GM19043 (cell line): ENCODE data around the gene IRF2BP1.

Source experiments
- ATAC-seq: cut with Tn5 transposase; IDR thresholded peaks from one replicate; pipeline ENCODE4 v1.9.1; 2021; ENCODE audit warnings: low read depth; ENCODE audit not compliant: unreplicated experiment

IRF2BP1 gene, protein sequence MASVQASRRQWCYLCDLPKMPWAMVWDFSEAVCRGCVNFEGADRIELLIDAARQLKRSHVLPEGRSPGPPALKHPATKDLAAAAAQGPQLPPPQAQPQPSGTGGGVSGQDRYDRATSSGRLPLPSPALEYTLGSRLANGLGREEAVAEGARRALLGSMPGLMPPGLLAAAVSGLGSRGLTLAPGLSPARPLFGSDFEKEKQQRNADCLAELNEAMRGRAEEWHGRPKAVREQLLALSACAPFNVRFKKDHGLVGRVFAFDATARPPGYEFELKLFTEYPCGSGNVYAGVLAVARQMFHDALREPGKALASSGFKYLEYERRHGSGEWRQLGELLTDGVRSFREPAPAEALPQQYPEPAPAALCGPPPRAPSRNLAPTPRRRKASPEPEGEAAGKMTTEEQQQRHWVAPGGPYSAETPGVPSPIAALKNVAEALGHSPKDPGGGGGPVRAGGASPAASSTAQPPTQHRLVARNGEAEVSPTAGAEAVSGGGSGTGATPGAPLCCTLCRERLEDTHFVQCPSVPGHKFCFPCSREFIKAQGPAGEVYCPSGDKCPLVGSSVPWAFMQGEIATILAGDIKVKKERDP

DNA sequence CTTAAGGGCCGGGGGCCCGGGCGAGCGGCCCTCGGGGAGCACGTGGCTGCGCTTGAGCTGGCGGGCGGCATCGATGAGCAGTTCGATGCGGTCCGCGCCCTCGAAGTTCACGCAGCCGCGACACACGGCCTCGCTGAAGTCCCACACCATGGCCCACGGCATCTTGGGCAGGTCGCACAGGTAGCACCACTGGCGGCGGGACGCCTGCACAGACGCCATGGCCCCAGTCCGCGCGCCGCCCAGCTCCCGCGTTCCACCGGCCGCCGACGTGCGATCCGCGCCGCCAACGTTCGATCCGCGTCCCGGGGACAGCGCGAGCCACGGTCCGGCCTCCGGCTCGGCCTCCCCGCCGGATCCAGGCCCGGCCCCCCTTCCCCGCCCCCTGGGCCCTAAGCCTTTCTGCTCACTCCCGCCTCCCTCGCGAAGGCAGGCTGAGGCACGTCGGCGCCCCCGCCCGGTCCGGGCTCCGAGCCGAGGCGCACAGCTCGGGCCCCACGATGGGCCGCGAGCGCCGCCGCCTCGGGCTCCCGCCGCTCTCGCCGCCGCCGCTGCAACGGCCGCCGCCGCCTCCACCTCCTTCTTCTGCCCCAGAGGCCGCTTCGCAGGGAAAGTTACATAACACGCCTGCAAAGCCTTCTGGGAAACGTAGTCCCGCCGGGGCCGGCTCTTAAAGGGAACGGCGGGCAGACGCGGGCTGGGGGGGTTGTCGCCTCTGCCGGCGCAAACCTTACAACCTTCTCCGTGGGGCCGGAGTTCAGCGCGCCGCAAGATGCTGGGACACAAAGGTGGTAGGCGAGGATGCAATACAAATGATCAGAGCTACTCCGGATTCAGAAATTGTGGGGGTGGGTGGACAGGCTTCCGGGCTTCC lies at the start of gene IRF2BP1:
IRF2BP1 (minus strand) TSS at position 586 of the 871 bp plus-strand sequence; CDS start at position 219, 367 bp downstream.
- ATAC-seq = peak; percentile 42

DNA sequence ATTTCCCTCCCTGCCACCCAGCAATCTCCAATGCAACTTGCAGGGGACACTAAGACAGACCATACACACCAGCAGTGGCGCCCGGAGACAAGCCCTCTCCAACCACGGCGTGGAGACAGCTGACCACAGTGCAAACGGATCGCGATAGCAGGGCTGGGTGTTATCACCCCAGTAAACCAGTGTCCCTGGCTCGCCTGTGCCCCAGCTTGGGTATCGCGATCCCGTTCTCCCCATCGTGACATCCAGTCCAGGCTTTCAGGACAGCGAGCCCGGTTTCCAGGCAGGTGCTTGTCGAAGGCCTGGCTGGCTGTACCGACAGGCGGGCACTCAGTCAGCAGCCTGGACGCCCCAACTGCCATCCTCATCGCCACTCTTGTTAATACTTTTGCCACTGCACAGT lies 49.3 kb upstream of the IRF2BP1 start:
- ATAC-seq = no peak

DNA sequence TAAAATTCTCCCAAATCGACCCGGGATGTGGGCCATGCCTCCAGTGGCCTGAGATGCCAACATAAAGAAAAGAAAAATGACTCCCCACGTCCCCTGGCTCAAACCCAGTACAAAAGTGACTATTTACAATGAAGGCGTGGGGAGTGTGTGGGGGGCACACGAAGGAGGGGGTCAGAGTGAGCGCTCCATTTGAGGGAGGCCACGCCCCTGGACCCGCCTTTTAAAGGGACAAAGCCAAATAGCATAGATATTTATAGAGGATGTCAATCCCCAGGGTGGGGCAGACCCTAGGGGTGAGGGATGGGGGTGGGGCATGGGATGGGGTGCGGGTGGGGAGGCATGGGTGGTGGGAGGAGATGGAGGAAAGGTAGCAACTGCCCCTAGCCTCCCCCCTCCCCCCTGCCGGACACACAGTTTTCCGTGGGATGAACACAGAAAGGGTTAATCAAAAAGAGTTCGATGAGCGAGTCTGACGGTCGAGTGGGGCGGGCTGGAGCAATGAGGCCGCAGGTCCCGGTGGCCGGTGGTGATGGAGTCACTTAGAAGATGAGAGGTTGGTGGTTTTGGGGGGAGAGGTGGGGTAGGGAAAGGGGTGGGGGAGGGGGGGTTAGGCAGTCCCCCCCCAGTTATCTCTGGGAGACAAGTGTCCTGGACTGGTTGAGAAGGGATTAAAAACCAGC lies 48.8 kb upstream of the IRF2BP1 start:
- no peak for ATAC-seq

DNA sequence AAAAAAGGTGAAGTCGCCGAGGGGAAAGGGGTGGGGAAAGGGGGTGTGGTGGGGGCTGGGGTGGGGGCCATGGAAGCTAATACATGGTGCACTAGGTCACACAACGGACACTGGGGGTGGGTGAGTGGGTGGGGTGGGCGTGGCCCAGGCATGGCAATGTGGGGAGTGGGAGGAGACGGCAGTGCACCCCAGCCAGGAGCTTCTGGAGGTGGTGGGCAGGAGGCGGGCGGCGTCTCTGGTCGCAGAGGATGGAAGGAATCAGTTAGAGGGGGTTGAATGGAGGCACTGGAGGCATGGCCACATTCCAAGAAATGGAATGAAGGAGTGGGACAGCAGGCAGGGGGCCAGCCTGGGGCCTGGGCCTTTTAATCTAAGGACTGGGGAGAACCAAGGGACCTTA lies 47.8 kb upstream of the IRF2BP1 start:
- no peak for ATAC-seq

DNA sequence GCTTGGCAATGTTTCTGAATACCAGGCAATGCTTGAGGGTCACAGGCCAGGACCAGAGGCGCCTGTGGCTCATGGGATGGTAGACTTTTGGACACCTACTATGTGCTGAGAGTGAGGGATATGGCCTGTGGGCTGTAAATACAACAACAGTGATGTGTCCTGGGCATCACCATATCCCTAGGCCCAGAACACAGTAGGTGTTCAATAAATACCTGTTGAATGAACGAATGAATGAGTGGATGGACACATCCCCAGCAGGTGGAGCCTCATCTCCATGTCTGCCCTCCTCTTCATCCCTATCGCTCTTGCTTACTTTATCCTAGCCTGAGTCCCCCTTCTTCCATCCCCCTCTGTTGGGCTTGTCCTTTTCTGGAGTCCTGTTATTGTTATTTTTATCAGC lies 45.1 kb upstream of the IRF2BP1 start:
- ATAC-seq = no peak

DNA sequence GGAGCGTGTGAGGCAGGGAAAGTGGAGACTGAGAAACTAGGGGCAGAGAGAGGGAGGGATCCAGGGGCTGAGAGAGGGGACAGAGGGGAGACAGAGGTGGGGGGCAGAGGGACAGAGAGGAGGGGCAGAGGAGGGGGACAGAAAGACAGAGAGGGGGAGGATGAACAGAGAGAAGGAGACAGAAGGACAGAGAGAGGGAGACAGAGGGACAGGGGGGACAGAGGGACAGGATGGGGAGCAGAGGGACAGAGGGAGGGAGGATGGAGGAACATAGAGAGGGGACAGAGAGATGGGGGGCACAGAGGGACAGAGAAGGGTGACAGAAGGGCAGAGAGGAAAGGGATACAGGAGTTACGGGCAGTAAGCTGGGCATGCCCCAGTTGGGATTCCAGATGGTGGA lies 43.3 kb upstream of the IRF2BP1 start:
- no peak for ATAC-seq

DNA sequence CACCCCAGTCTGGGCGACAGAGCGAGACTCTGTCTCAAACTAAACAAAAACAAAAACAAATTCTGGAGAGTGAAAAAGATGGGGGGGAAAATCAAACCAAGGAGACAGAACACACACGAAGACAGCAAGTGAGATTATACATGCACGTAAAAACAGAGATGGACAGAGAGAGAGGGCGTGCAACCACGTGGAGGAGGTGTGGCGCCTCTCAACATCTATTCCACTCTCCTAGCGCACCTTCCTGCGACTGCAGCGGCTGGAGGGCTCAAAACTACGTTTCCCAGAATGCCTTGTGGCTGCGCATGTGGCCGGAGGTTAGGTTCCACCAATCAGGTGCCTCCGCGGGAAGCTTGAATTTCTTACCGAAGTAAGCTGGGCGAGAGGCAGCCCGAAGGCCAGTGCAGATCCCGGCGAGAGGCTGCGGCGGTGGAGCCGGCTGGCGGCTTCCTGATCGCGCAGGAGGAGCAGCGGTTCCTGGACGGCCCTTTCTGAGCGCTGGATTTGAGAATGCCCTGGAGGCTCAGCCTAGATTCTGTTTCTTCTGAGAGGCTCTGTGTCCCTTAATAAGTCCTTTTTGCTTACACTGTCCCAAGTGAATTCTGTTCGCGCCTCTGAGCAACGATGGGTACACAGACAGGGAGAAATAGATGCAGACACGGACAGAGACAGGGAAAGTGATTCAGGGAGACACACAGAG lies 41.8 kb upstream of the IRF2BP1 start:
- ATAC-seq = peak; percentile 59

DNA sequence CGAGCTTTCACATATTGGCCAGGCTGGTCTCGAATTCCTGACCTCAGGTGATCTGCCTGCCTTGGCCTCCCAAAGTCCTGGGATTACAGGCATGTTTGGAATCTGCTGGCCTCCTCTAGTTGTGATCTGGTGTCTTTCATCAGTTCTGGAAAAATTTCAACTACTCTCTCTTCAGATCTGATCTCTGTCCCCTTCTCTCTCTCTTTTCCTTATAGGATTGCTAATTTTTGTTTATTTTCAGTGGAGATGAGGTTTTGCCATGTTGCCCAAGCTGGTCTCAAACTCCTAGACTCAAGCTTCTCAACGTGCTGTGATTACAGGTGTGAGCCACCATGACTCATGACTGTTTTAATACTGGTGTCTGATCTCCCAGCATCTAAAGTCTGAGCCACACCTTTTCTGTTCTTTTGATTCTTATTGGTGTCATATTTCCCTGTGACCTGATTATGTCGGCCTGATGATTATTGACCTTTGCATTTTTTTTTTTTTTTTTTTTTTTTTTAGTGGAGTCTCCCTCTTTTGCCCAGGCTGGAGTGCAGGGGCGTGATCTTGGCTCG lies 39.0 kb upstream of the IRF2BP1 start:
- no peak for ATAC-seq

DNA sequence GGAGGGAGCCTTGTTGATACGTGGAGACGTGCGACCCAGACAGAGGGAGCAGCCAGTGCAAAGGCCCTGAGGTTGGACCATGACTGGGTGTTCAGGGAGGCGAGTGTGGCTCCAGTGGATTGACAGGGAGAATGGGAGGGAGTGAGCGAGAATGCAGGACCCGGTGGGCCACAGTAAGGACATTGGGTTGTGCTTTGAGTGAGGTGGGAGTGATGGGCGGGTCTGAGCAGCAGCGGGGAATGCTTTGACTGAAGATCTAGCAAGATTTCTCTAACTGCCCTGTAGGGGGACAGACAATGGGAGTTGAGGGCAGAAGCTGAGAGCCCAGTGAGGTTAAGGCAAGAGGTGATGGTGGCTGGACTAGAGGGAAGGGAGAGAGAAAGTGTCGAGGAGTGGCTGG lies 36.3 kb upstream of the IRF2BP1 start:
- ATAC-seq = no peak

DNA sequence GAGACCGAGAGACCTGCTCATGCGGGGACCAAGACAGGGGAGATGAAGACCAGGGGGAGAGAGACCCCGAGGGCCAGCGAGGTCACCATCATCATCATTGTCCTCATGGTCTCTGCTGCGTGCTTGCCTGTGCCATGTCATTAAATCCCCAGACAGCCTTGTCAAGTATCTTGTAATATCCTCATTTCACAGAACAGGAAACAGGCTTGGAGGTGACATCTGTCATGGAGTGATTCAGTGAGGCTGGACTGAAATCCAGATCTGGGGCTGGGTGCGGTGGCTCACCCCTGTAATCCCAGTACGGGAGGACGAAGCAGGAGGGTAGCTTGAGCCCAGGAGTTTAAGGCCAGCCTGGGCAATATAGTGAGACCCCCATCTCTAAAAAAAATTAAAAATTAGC lies 34.5 kb upstream of the IRF2BP1 start:
- ATAC-seq = no peak

DNA sequence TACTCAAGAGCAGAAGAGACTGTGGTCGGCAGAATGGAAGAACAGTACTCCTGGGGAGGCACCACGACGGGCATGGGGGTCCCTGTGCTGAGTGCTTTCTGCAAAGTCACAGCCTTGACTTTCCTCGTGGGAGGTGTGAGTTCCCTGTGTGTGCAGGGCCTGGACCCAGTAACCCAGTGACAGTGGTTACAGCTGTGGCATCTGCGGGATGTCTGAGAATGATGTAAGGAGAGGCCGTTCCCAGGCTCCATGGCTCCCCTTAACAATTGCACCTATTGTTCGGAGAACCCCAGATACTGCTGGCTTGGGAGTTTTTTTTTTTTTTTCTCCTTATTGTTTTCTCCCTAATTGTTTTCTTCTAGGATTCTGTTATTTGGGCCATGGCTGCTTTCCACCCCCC lies 33.7 kb upstream of the IRF2BP1 start:
- no peak for ATAC-seq

DNA sequence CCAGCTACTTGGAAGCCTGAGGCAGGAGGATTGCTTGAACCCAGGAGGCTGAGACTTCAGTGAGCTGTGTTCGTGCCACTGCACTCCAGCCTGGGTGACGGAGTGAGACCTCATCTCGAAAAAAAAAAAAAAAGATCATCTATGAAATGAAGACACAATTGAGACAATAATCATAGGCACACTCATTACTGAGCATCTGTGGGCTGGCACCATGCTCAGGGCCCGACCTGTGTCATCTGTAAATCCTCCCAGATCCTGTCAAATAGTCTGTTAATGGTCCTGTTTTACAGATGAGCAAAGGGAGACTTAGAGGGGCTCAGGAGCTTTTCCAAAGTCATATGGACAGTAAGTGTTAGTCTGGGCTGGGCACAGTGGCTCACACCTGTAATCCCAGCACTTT lies 32.8 kb upstream of the IRF2BP1 start:
- no peak for ATAC-seq

DNA sequence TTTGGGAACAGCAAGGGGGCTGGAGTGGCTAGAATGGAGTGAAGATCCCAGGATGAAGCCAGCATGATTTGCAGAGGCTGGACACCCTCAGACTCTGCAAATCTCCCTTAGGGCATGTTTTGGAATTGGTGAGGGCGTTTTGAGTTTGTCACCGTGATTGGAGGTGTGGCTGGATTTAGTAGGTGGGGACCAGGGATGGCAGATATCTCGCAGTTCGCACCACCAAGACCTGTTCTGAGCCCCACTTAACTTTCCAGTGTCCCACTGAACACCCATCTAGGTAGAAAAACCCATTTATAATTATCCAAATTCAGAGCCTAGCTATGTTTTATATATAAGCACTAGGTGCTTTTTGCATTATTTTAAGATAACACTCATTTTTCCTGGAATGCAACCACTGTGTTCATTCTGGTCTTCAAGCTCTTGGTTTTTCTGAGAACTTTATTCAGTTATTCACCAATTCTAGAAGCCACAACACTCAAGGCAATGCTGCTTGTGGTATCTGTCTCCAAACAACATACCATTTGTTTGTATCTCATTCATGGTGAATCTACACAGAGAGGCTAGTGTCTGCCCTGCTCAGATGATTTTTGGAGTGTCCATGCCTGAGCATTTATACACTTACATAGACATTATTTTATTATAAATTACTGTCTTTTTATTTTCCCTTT lies 31.6 kb upstream of the IRF2BP1 start:
- ATAC-seq = no peak

DNA sequence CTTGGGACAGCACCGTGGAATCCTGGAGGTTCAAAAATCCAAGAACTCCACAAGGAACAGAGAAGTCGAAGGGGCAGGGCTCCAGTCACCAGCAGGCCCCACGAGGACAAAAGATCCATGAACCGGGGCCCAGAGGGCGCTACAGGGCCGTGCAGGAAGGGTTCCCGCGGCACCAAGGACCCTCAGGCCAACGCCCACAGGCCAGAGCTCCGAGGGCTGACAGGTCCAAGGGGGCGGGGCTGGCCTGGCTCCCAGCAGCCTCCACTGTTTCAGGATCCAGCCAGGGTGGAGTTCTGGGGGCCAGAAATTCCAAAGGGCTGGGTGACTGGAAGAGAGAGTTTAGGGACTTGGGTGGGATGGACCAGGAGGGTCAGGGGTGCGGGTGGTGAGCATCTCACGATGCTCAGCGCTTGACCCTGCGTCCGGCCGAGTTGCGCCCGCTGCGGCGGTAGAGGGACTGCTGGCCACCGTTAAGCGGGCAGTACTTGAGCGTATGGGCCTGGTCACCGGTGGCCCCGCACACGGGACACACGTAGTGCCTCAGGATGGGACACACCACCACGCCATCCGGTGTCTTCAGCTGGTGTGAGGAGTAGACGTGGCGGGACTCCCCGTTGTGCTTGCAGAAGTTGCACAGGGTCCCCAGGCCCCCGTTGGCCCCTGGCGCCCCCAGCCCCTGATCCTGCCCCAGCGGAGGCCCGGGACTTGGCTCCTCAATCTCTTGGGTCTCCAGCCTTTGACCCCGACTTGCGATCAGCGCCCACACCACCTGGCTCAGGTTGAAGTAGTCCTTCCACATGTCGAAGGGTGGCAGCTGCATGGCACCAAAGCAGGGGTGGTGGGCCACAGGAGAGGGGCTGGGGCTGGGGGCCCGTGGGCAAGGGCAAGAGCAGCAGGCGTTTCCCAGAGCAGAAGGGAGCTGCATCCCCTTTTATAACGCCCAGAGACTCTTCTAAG lies 28.2 kb upstream of the IRF2BP1 start, which contains the start of gene NANOS2:
NANOS2 (minus strand) TSS at position 905 of the 957 bp plus-strand sequence; CDS start at position 820, 85 bp downstream.
- ATAC-seq = no peak

DNA sequence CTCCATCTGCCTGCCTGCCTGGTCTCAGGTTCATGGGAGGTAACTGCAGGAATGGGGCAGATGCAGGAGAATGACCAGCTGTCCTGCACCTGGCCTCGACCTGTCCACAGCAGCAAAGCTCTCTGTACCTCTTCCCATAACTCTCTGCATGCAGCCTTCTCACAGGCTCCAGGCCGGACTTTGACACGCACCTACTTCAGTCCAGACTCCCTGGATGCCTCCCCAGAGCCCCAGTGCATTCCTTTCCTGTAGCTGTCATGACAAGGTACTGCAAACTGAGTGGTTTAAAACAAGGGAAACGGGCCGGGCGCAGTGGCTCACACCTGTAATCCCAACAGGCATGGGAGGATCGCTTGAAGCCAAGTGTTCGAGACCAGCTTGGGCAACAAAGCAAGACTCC lies 25.4 kb upstream of the IRF2BP1 start:
- no peak for ATAC-seq

DNA sequence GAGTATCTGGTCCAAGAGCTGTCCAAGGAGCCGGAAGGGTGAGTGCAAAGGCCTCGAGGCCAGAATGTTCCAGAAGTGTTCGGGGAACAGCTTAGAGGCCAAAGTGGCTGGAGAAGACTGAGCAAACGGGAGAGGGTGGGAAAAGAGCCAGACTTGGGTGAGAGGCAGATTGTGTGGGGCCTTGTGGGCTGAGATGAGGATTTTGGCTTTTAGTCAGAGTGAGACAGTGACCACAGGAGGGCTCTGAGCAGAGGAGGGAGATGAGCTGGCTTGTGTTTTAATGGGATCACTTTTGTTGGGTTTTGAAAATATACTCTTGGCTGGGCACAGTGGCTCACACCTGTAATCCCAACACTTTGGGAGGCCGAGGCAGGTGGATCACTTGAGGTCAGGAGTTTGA lies 23.0 kb upstream of the IRF2BP1 start:
- ATAC-seq = no peak

DNA sequence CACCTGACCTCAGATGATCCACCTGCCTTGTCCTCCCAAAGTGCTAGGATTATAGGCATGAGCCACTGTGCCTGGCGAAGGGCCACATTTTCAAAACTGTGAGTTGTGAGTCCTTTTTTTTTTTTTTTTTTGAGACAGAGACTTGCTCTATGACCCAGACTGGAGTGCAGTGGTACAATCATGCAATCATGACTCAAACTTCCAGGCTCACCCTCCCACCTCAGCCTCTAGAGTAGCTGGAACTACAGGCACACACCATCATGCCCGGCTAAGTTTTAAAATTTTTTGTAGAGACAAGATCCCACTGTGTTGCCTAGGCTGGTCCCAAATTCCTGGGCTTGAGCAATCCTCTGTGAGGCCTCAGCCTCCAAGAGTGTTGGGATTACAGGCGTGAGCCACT lies 20.3 kb upstream of the IRF2BP1 start:
- no peak for ATAC-seq

DNA sequence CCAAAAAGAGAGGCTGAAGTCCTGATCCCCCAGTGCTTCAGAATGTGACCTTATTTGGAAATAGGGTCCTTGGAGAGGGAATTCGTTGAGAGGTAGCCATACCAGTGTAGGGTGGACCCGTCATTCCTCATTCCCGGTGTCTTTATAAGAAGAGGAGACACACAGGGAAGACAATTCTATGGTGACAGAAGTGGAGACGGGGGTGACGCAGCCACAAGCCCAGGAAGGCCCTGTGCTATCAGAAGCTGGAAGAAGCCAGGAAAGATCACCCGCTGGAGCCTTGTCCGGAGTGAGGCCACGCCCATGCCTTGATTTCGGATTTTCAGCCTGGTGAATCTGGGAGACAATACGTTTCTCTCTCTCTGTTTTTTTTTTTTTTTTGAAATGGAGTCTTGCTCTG lies 19.1 kb upstream of the IRF2BP1 start:
- no peak for ATAC-seq
